HCT116 (cell line): Measurements from ENCODE around the gene FLNB. TPM values are rescaled to one million over a fixed set of nuclear protein-coding genes. Genes with fewer than 3 reads are reported as not detected.

Source experiments
- ATAC-seq: fragments of 200-7000 bp; cut with Tn5 transposase; 2 replicates; pipeline ENCODE4 v1.9.1; 2020; ENCODE audit warnings: mild to moderate bottlenecking, moderate library complexity
- BruUV-seq: library from RNA; stranded (reverse); fragments of 400-500 nt; replicated peaks from 2 replicates; lab custom pipeline; 2021; lab: Mats Ljungman, UMichigan
- CTCF ChIA-PET: fragments of 300-600 bp; sonication (Branson Sonifier 250); formaldehyde crosslinking; loops from one replicate; lab custom pipeline; 2021; ENCODE audit warnings: antibody characterized with exemption; lab: Charles Lee
- POLR2A ChIA-PET: fragments of 300-600, 350-600 bp; sonication (Branson Sonifier 250); formaldehyde crosslinking; loops from one replicate; lab custom pipeline; 2021; ENCODE audit warnings: antibody characterized with exemption; lab: Charles Lee
- RAD21 ChIA-PET, 2 experiments: fragments of 300-600 bp; sonication (Branson Sonifier 250); formaldehyde crosslinking; loops; one replicate each; lab custom pipeline; 2023; ENCODE audit warnings: low total read pairs in 2 of 2; ENCODE audit not compliant: uncharacterized antibody in 2 of 2, unreplicated experiment in 2 of 2, low non-redundant PET in 1 of 2; lab: Charles Lee
- DNase-seq: peaks from one replicate; pipeline ENCODE4 v3.0.0-alpha.2; 2010; ENCODE audit warnings: low read depth, low spot score
- H2AFZ ChIP-seq: fragments of 200-600 bp; shearing (Covaris generic), sonication (generic); 2 replicates; pipeline ENCODE4 v1.6.1; 2017; ENCODE audit warnings: low read depth, mixed run types, mixed read lengths, antibody characterized with exemption, low read length; ENCODE audit not compliant: poor library complexity, severe bottlenecking
- H3K27ac ChIP-seq: 2 replicates; pipeline ENCODE4 v1.5.1; 2012; ENCODE audit warnings: low read depth, low read length
- H3K27me3 ChIP-seq: fragments of 200-600 bp; sonication (generic); 2 replicates; pipeline ENCODE4 v1.6.1; 2016; ENCODE audit warnings: mixed run types, low read length, mixed read lengths; ENCODE audit not compliant: insufficient read depth
- H3K36me3 ChIP-seq, 2 experiments: fragments of 200-500 bp in 1 of 2; fragments of 200-600 bp in 1 of 2; sonication (Bioruptor generic) in 1 of 2; sonication (generic) in 1 of 2; 2 replicates each; pipeline versions ENCODE4 v1.5.1 to v1.6.1; 2014 to 2016; ENCODE audit warnings: low read length in 2 of 2, inconsistent platforms in 1 of 2, mixed read lengths in 1 of 2, mixed run types in 1 of 2; ENCODE audit not compliant: insufficient read depth in 2 of 2, control insufficient read depth in 1 of 2
- H3K4me1 ChIP-seq, 2 experiments: fragments of 200-600 bp in 1 of 2; sonication (generic) in 1 of 2; 2 replicates each; pipeline versions ENCODE4 v1.5.1 to v1.6.1; 2012 to 2017; ENCODE audit warnings: low read length in 2 of 2, inconsistent platforms in 1 of 2, mild to moderate bottlenecking in 1 of 2, mixed read lengths in 1 of 2, mixed run types in 1 of 2, moderate library complexity in 1 of 2; ENCODE audit not compliant: insufficient read depth in 2 of 2, control insufficient read depth in 1 of 2
- H3K4me2 ChIP-seq: fragments of 200-600 bp; sonication (generic); 2 replicates; pipeline ENCODE4 v1.6.1; 2017; ENCODE audit warnings: mixed run types, low read length, mixed read lengths
- H3K4me3 ChIP-seq, 2 experiments: fragments of 200-600 bp in 1 of 2; sonication (generic) in 1 of 2; replicated peaks in 1 of 2; 2 replicates each; pipeline ENCODE4 v1.5.1; 2011 to 2016; ENCODE audit warnings: low read length in 2 of 2, control low read depth in 1 of 2, low read depth in 1 of 2, mild to moderate bottlenecking in 1 of 2, mixed read lengths in 1 of 2, mixed run types in 1 of 2
- H3K79me2 ChIP-seq: fragments of 200-600 bp; sonication (generic); 2 replicates; pipeline ENCODE4 v1.6.1; 2017; ENCODE audit warnings: mild to moderate bottlenecking, mixed run types, low read length, moderate library complexity, mixed read lengths; ENCODE audit not compliant: insufficient read depth
- H3K9ac ChIP-seq: fragments of 200-600 bp; sonication (generic); 2 replicates; pipeline ENCODE4 v1.6.1; 2016; ENCODE audit warnings: low read length, mixed read lengths
- H3K9me2 ChIP-seq: fragments of 200-600 bp; sonication (generic), shearing (Covaris generic); 2 replicates; pipeline ENCODE4 v1.6.1; 2017; ENCODE audit warnings: mixed run types, mild to moderate bottlenecking, moderate library complexity; ENCODE audit not compliant: insufficient read depth
- H3K9me3 ChIP-seq, 2 experiments: fragments of 200-500 bp in 1 of 2; fragments of 200-600 bp in 1 of 2; sonication (Bioruptor generic) in 1 of 2; sonication (generic) in 1 of 2; 2 replicates each; pipeline ENCODE4 v1.6.1; 2014 to 2017; ENCODE audit warnings: low read length in 2 of 2, mixed read lengths in 2 of 2, inconsistent platforms in 1 of 2, low read depth in 1 of 2, mild to moderate bottlenecking in 1 of 2, mixed run types in 1 of 2, moderate library complexity in 1 of 2; ENCODE audit not compliant: control insufficient read depth in 1 of 2, insufficient read depth in 1 of 2
- H4K20me1 ChIP-seq: fragments of 200-600 bp; sonication (generic), shearing (Covaris generic); 2 replicates; pipeline ENCODE4 v1.6.1; 2017; ENCODE audit warnings: mixed run types, mild to moderate bottlenecking, moderate library complexity; ENCODE audit not compliant: insufficient read depth
- CBX3 ChIP-seq: IDR thresholded peaks from 2 replicates; pipeline ENCODE4 v1.6.1; 2012; ENCODE audit warnings: low read depth
- EGR1 ChIP-seq: IDR thresholded peaks from 2 replicates; pipeline ENCODE4 v1.6.1; 2012; ENCODE audit warnings: low read depth
- ELF1 ChIP-seq: IDR thresholded peaks from 2 replicates; pipeline ENCODE4 v1.6.1; 2012; ENCODE audit warnings: low read depth, borderline replicate concordance
- EZH2 ChIP-seq: fragments of 200-600 bp; sonication (generic); IDR thresholded peaks from 2 replicates; pipeline ENCODE4 v1.6.1; 2017; ENCODE audit warnings: antibody characterized with exemption, mixed run types
- FOSL1 ChIP-seq: IDR thresholded peaks from 2 replicates; pipeline ENCODE4 v1.6.1; 2012; ENCODE audit warnings: low read depth
- JUND ChIP-seq: IDR thresholded peaks from 2 replicates; pipeline ENCODE4 v1.6.1; 2012
- POLR2A ChIP-seq: IDR thresholded peaks from 2 replicates; pipeline ENCODE4 v1.7.0; 2011; ENCODE audit warnings: borderline replicate concordance; ENCODE audit not compliant: insufficient read depth, insufficient read length; ENCODE audit errors: extremely low read depth
- RAD21 ChIP-seq: IDR thresholded peaks from 2 replicates; pipeline ENCODE4 v1.6.1; 2012; ENCODE audit warnings: low read depth, mild to moderate bottlenecking
- SP1 ChIP-seq: IDR thresholded peaks from 2 replicates; pipeline ENCODE4 v1.6.1; 2012; ENCODE audit warnings: low read depth
- SRF ChIP-seq: IDR thresholded peaks from 2 replicates; pipeline ENCODE4 v1.6.1; 2012; ENCODE audit warnings: low read depth
- TCF7L2 ChIP-seq: IDR thresholded peaks from 2 replicates; pipeline ENCODE4 v1.7.0; 2011; ENCODE audit warnings: borderline replicate concordance, inconsistent platforms; ENCODE audit not compliant: insufficient read depth, insufficient read length; ENCODE audit errors: extremely low read depth
- intact Hi-C: fragments of 100-400 bp; cut with micrococcal nuclease; formaldehyde crosslinking; loops from 2 replicates; pipeline ENCODE4 v1.10.0; 2022
- total RNA-seq: library from RNA; stranded (reverse); gene quantifications from one replicate; pipeline ENCODE4 v1.2.1, GENCODE V29; 2021; ENCODE audit not compliant: unreplicated experiment
- TF ChIP-seq, protein P1 (sequence below): IDR thresholded peaks from 2 replicates; pipeline ENCODE4 v1.6.1; 2012
- TF ChIP-seq, protein P2 (sequence below): IDR thresholded peaks from 2 replicates; pipeline ENCODE4 v1.6.1; 2012; ENCODE audit warnings: low read depth
- TF ChIP-seq, protein P3 (sequence below): IDR thresholded peaks from 2 replicates; pipeline ENCODE4 v1.6.1; 2011; ENCODE audit warnings: mild to moderate bottlenecking, low read length, moderate library complexity; ENCODE audit not compliant: insufficient replicate concordance; ENCODE audit errors: extremely low read depth

FLNB gene
- total RNA-seq, 1 experiment from 2014 or later: 116 TPM

DNA sequence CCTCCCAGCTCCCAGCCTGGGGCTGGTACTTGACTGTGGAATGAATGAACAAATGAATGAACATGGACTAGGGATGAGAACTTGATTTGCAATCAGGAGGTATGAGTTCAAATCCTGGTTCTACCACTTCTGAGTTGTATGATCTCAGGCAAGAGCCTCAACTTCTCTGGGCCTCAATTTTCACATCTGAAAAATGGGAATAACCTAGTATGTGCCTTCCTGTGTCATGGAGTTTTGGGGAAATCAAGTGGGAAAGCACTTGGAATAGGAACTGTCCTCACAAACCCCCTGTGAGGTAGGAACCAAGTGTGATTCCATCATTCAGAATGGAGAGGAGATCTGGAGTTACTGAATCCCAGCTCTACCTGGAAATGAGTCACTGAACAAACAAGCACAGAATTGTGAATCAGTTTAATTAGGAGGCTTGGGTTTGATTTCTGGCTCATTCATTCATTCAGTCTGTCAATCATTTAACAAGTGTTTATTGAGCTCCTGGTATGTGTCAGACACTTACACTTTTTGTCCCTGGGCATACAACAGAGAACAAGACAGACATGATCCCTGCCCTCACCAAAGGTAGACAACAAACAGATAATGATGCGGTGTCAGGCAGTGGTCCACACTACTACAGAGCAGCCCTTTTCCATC, 172.8 kb downstream of the FLNB start:
- H3K4me2 ChIP-seq: peak overlapping the region; percentile 48
- no peak for ATAC-seq

DNA sequence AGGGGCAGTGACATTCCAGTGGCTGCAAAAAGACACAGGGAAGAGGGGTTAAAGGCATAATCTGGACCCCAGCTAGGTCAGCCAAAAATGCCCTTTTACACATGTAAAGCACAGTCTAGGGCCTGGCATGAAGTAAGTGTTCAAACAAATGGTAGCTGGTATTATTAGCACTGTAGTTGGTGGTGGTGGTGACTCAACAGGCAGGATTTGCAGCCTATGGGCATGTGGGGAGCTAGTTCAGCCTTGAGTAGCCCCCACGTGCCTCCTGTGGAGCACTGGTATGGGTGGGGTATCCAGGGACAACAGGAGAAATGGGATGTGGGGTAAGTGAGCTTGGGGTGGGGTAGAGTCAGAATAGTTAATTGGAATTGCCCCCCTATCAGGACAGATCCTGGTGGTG, 175.0 kb downstream of the FLNB start:
- Histone ChIP-seq H3K4me2 (no peak overlapping the region), H4K20me1 (no peaks in the 10 kb centered on the region), H3K9me2 (no peaks in the 10 kb centered on the region), H2AFZ (no peak overlapping the region), H3K36me3 (no peaks in the 10 kb centered on the region), H3K27ac (no peak overlapping the region), H3K4me3 (no peak overlapping the region), H3K27me3 (no peaks in the 10 kb centered on the region), H3K9me3 (no peaks in the 10 kb centered on the region), H3K79me2 (no peaks in the 10 kb centered on the region), H3K9ac (no peak overlapping the region), H3K4me1 (peaks cover 10 to 30% of the 10 kb centered on the region in 2 experiments; a peak in 3 of 4 replicates)
- ChIA-PET POLR2A (no interaction called here), CTCF (interaction anchor here (1.1 to 2.0 kb wide), 2 partner anchors 34 to 123 kb away, joined by 3 to 12 read pairs; partner anchors contain the start of genes HTD2 and RPP14), RAD21 (no interaction called here)
- no TSS peak for BruUV-seq
- intact Hi-C loops: no loop called here
- ATAC-seq (no peak), DNase-seq (no peak)
- no peak for TF ChIP-seq TCF7L2
- no peak for TF ChIP-seq FOSL1
- TF ChIP-seq POLR2A: no peak
- TF ChIP-seq, protein P1, sequence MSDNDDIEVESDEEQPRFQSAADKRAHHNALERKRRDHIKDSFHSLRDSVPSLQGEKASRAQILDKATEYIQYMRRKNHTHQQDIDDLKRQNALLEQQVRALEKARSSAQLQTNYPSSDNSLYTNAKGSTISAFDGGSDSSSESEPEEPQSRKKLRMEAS: no peak
- TF ChIP-seq CBX3: no peak
- TF ChIP-seq, protein P2, sequence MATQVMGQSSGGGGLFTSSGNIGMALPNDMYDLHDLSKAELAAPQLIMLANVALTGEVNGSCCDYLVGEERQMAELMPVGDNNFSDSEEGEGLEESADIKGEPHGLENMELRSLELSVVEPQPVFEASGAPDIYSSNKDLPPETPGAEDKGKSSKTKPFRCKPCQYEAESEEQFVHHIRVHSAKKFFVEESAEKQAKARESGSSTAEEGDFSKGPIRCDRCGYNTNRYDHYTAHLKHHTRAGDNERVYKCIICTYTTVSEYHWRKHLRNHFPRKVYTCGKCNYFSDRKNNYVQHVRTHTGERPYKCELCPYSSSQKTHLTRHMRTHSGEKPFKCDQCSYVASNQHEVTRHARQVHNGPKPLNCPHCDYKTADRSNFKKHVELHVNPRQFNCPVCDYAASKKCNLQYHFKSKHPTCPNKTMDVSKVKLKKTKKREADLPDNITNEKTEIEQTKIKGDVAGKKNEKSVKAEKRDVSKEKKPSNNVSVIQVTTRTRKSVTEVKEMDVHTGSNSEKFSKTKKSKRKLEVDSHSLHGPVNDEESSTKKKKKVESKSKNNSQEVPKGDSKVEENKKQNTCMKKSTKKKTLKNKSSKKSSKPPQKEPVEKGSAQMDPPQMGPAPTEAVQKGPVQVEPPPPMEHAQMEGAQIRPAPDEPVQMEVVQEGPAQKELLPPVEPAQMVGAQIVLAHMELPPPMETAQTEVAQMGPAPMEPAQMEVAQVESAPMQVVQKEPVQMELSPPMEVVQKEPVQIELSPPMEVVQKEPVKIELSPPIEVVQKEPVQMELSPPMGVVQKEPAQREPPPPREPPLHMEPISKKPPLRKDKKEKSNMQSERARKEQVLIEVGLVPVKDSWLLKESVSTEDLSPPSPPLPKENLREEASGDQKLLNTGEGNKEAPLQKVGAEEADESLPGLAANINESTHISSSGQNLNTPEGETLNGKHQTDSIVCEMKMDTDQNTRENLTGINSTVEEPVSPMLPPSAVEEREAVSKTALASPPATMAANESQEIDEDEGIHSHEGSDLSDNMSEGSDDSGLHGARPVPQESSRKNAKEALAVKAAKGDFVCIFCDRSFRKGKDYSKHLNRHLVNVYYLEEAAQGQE: no peak
- TF ChIP-seq SP1: no peak
- no peak for TF ChIP-seq ELF1
- TF ChIP-seq EGR1: no peak
- TF ChIP-seq, protein P3, sequence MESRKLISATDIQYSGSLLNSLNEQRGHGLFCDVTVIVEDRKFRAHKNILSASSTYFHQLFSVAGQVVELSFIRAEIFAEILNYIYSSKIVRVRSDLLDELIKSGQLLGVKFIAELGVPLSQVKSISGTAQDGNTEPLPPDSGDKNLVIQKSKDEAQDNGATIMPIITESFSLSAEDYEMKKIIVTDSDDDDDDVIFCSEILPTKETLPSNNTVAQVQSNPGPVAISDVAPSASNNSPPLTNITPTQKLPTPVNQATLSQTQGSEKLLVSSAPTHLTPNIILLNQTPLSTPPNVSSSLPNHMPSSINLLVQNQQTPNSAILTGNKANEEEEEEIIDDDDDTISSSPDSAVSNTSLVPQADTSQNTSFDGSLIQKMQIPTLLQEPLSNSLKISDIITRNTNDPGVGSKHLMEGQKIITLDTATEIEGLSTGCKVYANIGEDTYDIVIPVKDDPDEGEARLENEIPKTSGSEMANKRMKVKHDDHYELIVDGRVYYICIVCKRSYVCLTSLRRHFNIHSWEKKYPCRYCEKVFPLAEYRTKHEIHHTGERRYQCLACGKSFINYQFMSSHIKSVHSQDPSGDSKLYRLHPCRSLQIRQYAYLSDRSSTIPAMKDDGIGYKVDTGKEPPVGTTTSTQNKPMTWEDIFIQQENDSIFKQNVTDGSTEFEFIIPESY: no peak
- no peak for TF ChIP-seq EZH2

More for the DNA sequence above, 172.8 kb downstream of the FLNB start:
- RAD21 ChIA-PET: no interaction called here
- Histone ChIP-seq H3K36me3 (no peaks in the 10 kb centered on the region), H3K9me3 (no peaks in the 10 kb centered on the region), H3K27ac (no peak overlapping the region), H3K9me2 (no peaks in the 10 kb centered on the region), H2AFZ (no peak overlapping the region), H3K9ac (no peak overlapping the region), H3K4me3 (no peak overlapping the region), H4K20me1 (no peaks in the 10 kb centered on the region), H3K79me2 (no peaks in the 10 kb centered on the region), H3K4me1 (peaks cover 13 to 40% of the 10 kb centered on the region in 2 experiments; a peak in 3 of 4 replicates), H3K27me3 (no peaks in the 10 kb centered on the region)
- intact Hi-C loops: no loop called here
- peak; percentile 45 for DNase-seq
- BruUV-seq: no TSS peak
- CTCF ChIA-PET: interaction anchor here (1.0 to 2.3 kb wide), 3 partner anchors 15 to 219 kb away, joined by 3 to 8 read pairs (median 4); no protein-coding TSS in a partner anchor
- peak; percentile 72 for TF ChIP-seq JUND
- no peak for TF ChIP-seq SRF
- peak; percentile 76 for TF ChIP-seq FOSL1
- 0 out of 2 replicates have a peak, but pooled peaks have one; percentile 4 for TF ChIP-seq RAD21
- peak; percentile 54 for TF ChIP-seq SP1
- POLR2A ChIA-PET: no interaction called here
